ENCODE data around the gene HLCS. TPM values are rescaled to one million over a fixed set of nuclear protein-coding genes. Genes with fewer than 3 reads are reported as not detected.

HLCS gene
- total RNA-seq, 1 donor from 2014 or later = 14.8 TPM

GRCh38 chr21:36854391-36854790, 112.1 kb downstream of the HLCS start:
- Mint-ChIP-seq H3K4me1 (ENCODE audit: unreplicated experiment) (no peaks in the 10 kb centered on the region), H3K27me3 (peaks cover 4% of the 10 kb centered on the region), H3K36me3 (peaks cover 4% of the 10 kb centered on the region), H3K4me3 (no peak overlapping the region), H3K9me3 (no peaks in the 10 kb centered on the region), H3K27ac (no peak overlapping the region)
- TF ChIP-seq, protein P1, sequence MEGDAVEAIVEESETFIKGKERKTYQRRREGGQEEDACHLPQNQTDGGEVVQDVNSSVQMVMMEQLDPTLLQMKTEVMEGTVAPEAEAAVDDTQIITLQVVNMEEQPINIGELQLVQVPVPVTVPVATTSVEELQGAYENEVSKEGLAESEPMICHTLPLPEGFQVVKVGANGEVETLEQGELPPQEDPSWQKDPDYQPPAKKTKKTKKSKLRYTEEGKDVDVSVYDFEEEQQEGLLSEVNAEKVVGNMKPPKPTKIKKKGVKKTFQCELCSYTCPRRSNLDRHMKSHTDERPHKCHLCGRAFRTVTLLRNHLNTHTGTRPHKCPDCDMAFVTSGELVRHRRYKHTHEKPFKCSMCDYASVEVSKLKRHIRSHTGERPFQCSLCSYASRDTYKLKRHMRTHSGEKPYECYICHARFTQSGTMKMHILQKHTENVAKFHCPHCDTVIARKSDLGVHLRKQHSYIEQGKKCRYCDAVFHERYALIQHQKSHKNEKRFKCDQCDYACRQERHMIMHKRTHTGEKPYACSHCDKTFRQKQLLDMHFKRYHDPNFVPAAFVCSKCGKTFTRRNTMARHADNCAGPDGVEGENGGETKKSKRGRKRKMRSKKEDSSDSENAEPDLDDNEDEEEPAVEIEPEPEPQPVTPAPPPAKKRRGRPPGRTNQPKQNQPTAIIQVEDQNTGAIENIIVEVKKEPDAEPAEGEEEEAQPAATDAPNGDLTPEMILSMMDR (conservative IDR thresholded peaks at IDR 0.05) = peak; percentile 81
- DNase-seq (ENCODE audit: extremely low spot score, unreplicated experiment) = no peak

DNA sequence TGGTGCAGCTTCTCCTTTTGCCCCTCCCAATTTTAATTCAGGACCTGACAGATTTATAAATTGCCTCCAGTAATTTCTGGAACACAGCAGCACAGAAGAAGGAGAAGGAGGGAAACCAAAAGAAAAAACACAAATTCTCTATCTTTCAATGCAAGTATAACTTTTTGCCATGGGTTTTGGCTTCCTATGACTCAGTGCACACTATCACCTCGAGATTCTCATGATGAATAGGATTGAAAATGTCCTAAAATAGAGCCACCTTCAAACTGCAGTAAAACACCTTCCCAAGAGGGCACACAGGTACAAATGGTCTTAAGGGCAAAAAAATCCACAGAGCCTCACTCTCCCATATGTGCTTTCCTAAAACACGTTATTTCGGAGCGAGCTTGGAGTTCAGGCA, 113.6 kb downstream of the HLCS start:
- peaks cover 4% of the 10 kb centered on the region for H3K36me3 Mint-ChIP-seq
- TF ChIP-seq, protein P1 (conservative IDR thresholded peaks at IDR 0.05) = no peak
- H3K4me1 Mint-ChIP-seq (ENCODE audit: unreplicated experiment) = peaks cover 5% of the 10 kb centered on the region
- H3K27ac Mint-ChIP-seq = no peak overlapping the region
- H3K9me3 Mint-ChIP-seq = no peaks in the 10 kb centered on the region
- DNase-seq (ENCODE audit: extremely low spot score, unreplicated experiment) = no peak
- H3K4me3 Mint-ChIP-seq = no peak overlapping the region
- H3K27me3 Mint-ChIP-seq = peaks cover 4% of the 10 kb centered on the region

DNA sequence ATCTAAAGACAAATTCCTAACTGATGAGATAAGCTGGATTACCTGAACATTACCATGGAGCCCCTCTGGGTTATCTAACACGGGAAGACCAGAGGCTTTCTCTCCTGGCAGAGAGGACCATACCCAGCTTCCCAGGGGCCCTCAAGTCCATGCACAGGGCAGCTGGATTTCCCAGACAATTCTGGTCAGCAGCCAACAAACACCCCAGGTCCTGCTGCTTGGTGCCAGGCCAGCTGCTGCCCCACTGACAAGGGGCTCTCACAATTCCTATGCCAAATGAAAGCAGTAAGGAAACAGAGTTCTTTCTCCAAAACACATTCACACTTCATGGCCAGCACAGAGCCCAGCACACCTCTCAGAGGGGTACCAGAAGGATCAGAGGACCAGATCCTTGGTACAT, 114.2 kb downstream of the HLCS start:
- TF ChIP-seq, protein P1 (conservative IDR thresholded peaks at IDR 0.05) = no peak
- no peak for DNase-seq (ENCODE audit: extremely low spot score, unreplicated experiment)
- no peaks in the 10 kb centered on the region for H3K9me3 Mint-ChIP-seq
- peaks cover 6% of the 10 kb centered on the region for H3K4me1 Mint-ChIP-seq (ENCODE audit: unreplicated experiment)
- no peak overlapping the region for H3K4me3 Mint-ChIP-seq
- peaks cover 4% of the 10 kb centered on the region for H3K27me3 Mint-ChIP-seq
- H3K36me3 Mint-ChIP-seq = peaks cover 4% of the 10 kb centered on the region
- H3K27ac Mint-ChIP-seq = no peak overlapping the region

GRCh38 chr21:36851121-36851520, 115.3 kb downstream of the HLCS start:
- H3K4me3 Mint-ChIP-seq = no peak overlapping the region
- TF ChIP-seq, protein P1 (conservative IDR thresholded peaks at IDR 0.05) = no peak
- peaks cover 13% of the 10 kb centered on the region for H3K4me1 Mint-ChIP-seq (ENCODE audit: unreplicated experiment)
- H3K27ac Mint-ChIP-seq = no peak overlapping the region
- no peaks in the 10 kb centered on the region for H3K9me3 Mint-ChIP-seq
- H3K27me3 Mint-ChIP-seq = no peaks in the 10 kb centered on the region
- no peak for DNase-seq (ENCODE audit: extremely low spot score, unreplicated experiment)
- H3K36me3 Mint-ChIP-seq = no peaks in the 10 kb centered on the region

- H3K27ac Mint-ChIP-seq = no peak overlapping the region
- no peaks in the 10 kb centered on the region for H3K9me3 Mint-ChIP-seq
- no peak overlapping the region for H3K4me3 Mint-ChIP-seq
- no peaks in the 10 kb centered on the region for H3K36me3 Mint-ChIP-seq
- H3K27me3 Mint-ChIP-seq = no peaks in the 10 kb centered on the region
- H3K4me1 Mint-ChIP-seq (ENCODE audit: unreplicated experiment) = peaks cover 13% of the 10 kb centered on the region
- no peak for DNase-seq (ENCODE audit: extremely low spot score, unreplicated experiment)
- TF ChIP-seq, protein P1 (conservative IDR thresholded peaks at IDR 0.05) = no peak
These were observed 116.1 kb downstream of the HLCS start for GRCh38 chr21:36850372-36850771.

Measured in type B pancreatic cell (in vitro differentiated cells).